DND-41 (cell line): ENCODE data around the gene STARD8.

Source experiments
- CTCF ChIP-seq: IDR thresholded peaks from 2 replicates; pipeline ENCODE4 v1.5.1; 2012; ENCODE audit warnings: borderline replicate concordance, low read length, moderate library complexity, mild to moderate bottlenecking; ENCODE audit not compliant: poor library complexity, severe bottlenecking; ENCODE audit errors: extremely low read depth
- EZH2 ChIP-seq: IDR thresholded peaks from 3 replicates; pipeline ENCODE4 v1.6.1; 2012; ENCODE audit warnings: borderline replicate concordance, low read depth, mild to moderate bottlenecking, moderate library complexity, low read length, inconsistent platforms; ENCODE audit not compliant: severe bottlenecking

DNA sequence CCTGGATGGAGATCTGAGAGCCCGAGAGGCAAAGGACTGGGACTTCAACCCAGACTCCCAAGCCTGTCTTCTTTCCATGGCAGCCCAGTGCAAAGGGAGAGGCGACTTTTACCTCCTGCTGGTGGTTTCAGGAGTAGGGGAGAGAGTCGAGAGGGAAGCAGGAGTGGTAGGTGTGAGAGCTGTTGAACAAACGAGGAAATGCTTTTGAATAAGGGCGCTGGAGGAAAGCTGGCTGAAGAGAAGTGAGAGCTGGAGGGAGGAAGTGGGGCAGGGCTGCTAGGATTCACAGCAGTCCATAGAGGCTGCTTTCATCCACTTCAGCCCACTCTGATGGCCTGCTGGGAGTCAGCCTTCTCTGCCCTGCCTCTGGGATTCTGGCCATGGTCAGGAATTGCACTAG is 99.5 kb downstream of the STARD8 start:
- TF ChIP-seq CTCF: no peak
- TF ChIP-seq EZH2: no peak
